Hepatocyte (in vitro differentiated cells): ENCODE data around the gene TRUB1.

Experiments used
- EZH2 ChIP-seq: fragments of 200-600 bp; sonication (generic); IDR thresholded peaks from 2 replicates; pipeline ENCODE4 v1.6.1; 2016; ENCODE audit warnings: antibody characterized with exemption, mild to moderate bottlenecking, borderline replicate concordance
- TF ChIP-seq, protein P1 (sequence below): fragments of 200-600 bp; sonication (generic); IDR thresholded peaks from 2 replicates; pipeline ENCODE4 v1.5.1; 2016; ENCODE audit warnings: antibody characterized with exemption, mild to moderate bottlenecking; ENCODE audit not compliant: poor library complexity

DNA sequence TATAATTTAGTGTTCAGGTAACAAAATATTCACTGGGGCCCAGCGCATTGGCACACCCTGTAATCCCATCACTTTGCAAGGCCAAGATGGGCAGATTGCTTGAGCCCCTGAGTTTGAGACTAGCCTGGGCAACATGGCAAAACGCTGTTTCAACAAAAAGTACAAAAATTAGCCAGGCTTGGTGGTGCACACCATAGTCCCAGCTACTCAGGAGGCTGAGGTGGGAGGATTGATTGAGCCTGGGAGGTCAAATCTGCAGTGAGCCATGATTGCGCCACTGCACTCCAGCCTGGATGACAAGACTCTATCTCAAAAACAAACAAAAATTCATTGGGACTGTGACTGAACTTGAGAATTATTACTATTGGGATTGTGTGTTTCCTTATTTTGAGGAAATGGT is 40.4 kb upstream of the TRUB1 start:
- TF ChIP-seq, protein P1, sequence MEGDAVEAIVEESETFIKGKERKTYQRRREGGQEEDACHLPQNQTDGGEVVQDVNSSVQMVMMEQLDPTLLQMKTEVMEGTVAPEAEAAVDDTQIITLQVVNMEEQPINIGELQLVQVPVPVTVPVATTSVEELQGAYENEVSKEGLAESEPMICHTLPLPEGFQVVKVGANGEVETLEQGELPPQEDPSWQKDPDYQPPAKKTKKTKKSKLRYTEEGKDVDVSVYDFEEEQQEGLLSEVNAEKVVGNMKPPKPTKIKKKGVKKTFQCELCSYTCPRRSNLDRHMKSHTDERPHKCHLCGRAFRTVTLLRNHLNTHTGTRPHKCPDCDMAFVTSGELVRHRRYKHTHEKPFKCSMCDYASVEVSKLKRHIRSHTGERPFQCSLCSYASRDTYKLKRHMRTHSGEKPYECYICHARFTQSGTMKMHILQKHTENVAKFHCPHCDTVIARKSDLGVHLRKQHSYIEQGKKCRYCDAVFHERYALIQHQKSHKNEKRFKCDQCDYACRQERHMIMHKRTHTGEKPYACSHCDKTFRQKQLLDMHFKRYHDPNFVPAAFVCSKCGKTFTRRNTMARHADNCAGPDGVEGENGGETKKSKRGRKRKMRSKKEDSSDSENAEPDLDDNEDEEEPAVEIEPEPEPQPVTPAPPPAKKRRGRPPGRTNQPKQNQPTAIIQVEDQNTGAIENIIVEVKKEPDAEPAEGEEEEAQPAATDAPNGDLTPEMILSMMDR, result no peak
- no peak for TF ChIP-seq EZH2
